ENCODE results near the gene TMEM38B.

GRCh38 chr9:105646879-105647594 is 47.3 kb upstream of the TMEM38B start:
- no peak for TF ChIP-seq SIN3A (IDR thresholded peaks at IDR 0.05; ENCODE audit: borderline replicate concordance, insufficient read depth, low read depth, low read length)
- TF ChIP-seq CTCF (IDR thresholded peaks at IDR 0.05), result no peak
- TF ChIP-seq POLR2AphosphoS5 (IDR thresholded peaks at IDR 0.05; ENCODE audit: low read depth, low read length), result no peak
- TF ChIP-seq, protein P1, sequence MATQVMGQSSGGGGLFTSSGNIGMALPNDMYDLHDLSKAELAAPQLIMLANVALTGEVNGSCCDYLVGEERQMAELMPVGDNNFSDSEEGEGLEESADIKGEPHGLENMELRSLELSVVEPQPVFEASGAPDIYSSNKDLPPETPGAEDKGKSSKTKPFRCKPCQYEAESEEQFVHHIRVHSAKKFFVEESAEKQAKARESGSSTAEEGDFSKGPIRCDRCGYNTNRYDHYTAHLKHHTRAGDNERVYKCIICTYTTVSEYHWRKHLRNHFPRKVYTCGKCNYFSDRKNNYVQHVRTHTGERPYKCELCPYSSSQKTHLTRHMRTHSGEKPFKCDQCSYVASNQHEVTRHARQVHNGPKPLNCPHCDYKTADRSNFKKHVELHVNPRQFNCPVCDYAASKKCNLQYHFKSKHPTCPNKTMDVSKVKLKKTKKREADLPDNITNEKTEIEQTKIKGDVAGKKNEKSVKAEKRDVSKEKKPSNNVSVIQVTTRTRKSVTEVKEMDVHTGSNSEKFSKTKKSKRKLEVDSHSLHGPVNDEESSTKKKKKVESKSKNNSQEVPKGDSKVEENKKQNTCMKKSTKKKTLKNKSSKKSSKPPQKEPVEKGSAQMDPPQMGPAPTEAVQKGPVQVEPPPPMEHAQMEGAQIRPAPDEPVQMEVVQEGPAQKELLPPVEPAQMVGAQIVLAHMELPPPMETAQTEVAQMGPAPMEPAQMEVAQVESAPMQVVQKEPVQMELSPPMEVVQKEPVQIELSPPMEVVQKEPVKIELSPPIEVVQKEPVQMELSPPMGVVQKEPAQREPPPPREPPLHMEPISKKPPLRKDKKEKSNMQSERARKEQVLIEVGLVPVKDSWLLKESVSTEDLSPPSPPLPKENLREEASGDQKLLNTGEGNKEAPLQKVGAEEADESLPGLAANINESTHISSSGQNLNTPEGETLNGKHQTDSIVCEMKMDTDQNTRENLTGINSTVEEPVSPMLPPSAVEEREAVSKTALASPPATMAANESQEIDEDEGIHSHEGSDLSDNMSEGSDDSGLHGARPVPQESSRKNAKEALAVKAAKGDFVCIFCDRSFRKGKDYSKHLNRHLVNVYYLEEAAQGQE (IDR thresholded peaks at IDR 0.05; ENCODE audit: insufficient read depth in 1 of 2, low read depth in 2 of 2, low read length in 1 of 2), result no peak

Measured in Panc1 (cell line).